Mesodermal cell (in vitro differentiated cells): ENCODE data around the gene ACTL6B.

Experiments
- H3K27ac ChIP-seq: 2 replicates; pipeline ENCODE4 v1.7.0; 2013; ENCODE audit warnings: mild to moderate bottlenecking, low read depth, low read length, moderate library complexity; ENCODE audit not compliant: severe bottlenecking
- H3K36me3 ChIP-seq: 2 replicates; pipeline ENCODE4 v1.7.1; 2013; ENCODE audit warnings: mild to moderate bottlenecking, low read length, moderate library complexity; ENCODE audit not compliant: control insufficient read depth, insufficient read depth
- H3K4me1 ChIP-seq: one replicate; pipeline ENCODE4 v1.7.1; 2013; ENCODE audit warnings: mild to moderate bottlenecking, low read length; ENCODE audit not compliant: insufficient read depth, control insufficient read depth, poor library complexity, severe bottlenecking
- H3K4me3 ChIP-seq: 2 replicates; pipeline ENCODE4 v1.7.0; 2013; ENCODE audit warnings: low read length, control low read depth, mild to moderate bottlenecking; ENCODE audit not compliant: insufficient read depth, poor library complexity, severe bottlenecking; ENCODE audit errors: extremely low read depth
- H3K9me3 ChIP-seq: 2 replicates; pipeline ENCODE4 v1.7.1; 2013; ENCODE audit warnings: mild to moderate bottlenecking, low read length, moderate library complexity; ENCODE audit not compliant: control insufficient read depth
- WGBS, 2 experiments: methylation state at CpG; one replicate each; pipeline ENCODE4 v1.1.5; 2013; ENCODE audit warnings: missing lambda C conversion rate in 2 of 2; ENCODE audit not compliant: insufficient coverage in 2 of 2; 5-methylcytosine and 5-hydroxymethylcytosine counted together

The ACTL6B gene

GRCh38 chr7:100621554-100621953 is 34.7 kb downstream of the ACTL6B start:
- Histone ChIP-seq H3K27ac (no peak overlapping the region), H3K4me3 (no peak overlapping the region), H3K36me3 (peaks cover 3% of the 10 kb centered on the region), H3K4me1 (no peaks in the 10 kb centered on the region), H3K9me3 (no peaks in the 10 kb centered on the region)
- WGBS, 2 experiments, result 80 to 88% methylated on average over 8 of the region's 8 CpGs

GRCh38 chr7:100620804-100621203 is 35.4 kb downstream of the ACTL6B start:
- WGBS, 2 experiments, result 94 to 95% methylated on average over 14 to 23 of the region's 23 CpGs
- no peaks in the 10 kb centered on the region for H3K9me3 ChIP-seq
- no peaks in the 10 kb centered on the region for H3K4me1 ChIP-seq
- H3K4me3 ChIP-seq, result no peak overlapping the region
- H3K36me3 ChIP-seq, result peaks cover 3% of the 10 kb centered on the region
- H3K27ac ChIP-seq, result no peak overlapping the region

DNA sequence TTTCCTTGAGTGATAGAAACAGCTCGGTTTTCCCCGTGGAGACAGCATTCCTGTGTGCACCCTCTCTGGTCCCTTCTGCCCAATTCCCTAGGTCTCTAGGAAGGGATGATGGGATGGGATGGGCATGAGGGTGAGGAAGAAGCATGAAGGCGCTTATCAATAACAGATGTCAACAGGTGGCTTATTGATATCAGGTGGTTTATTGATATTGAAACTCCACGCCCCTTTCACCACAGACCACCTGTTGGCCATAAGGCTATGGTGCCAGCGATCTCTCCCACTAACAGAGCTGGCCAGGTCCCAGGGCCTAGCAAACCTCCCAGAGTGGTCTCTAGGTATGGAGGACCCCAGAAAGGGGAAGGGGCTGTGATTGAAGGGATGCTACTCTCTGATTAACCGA is 36.0 kb downstream of the ACTL6B start:
- 73 to 89% methylated on average over 1 to 3 of the region's 6 CpGs for WGBS, 2 experiments
- no peaks in the 10 kb centered on the region for H3K4me1 ChIP-seq
- H3K27ac ChIP-seq, result no peak overlapping the region
- peaks cover 7% of the 10 kb centered on the region for H3K36me3 ChIP-seq
- H3K9me3 ChIP-seq, result no peaks in the 10 kb centered on the region
- H3K4me3 ChIP-seq, result no peak overlapping the region

DNA sequence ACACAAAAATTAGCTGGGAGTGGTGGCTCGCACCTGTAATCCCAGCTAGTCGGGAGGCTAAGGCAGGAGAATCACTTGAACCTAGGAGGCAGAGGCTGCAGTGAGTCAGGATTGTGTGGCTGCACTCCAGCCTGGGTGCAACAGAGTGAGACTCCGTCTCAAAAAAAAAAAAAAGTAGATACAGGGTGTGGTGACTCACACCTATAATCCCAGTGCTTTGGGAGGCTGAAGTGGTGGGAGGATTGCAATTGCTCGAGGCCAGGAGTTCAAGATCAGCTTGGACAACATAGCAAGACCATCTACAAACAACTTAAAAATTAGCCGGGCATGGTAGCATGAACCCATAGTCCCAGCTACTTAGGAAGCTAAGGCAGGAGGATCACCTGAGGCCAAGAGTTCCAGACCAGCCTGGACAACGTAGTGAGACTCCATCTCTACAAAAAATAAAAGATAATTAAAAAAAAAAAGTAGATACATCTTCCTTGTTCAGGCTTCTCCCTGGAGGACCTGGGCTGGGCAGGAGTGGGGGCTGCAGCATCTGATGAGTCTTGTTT is 41.9 kb downstream of the ACTL6B start:
- Histone ChIP-seq H3K36me3 (peaks cover 16% of the 10 kb centered on the region), H3K4me1 (no peaks in the 10 kb centered on the region), H3K27ac (no peak overlapping the region), H3K4me3 (no peak overlapping the region), H3K9me3 (no peaks in the 10 kb centered on the region)
- 94 to 96% methylated on average over 2 to 4 of the region's 6 CpGs for WGBS, 2 experiments

- Histone ChIP-seq H3K4me3 (peak overlapping the region; percentile 54), H3K4me1 (no peaks in the 10 kb centered on the region), H3K36me3 (peaks cover 16% of the 10 kb centered on the region), H3K9me3 (no peaks in the 10 kb centered on the region), H3K27ac (no peak overlapping the region)
- 88 to 98% methylated on average over 12 of the region's 13 CpGs for WGBS, 2 experiments
These were observed 42.7 kb downstream of the ACTL6B start for GRCh38 chr7:100613412-100614175.

- 3 to 8% methylated on average over 13 to 23 of the region's 29 CpGs for WGBS, 2 experiments
- Histone ChIP-seq H3K4me3 (peak overlapping the region; percentile 54), H3K4me1 (no peaks in the 10 kb centered on the region), H3K27ac (no peak overlapping the region), H3K36me3 (peaks cover 18% of the 10 kb centered on the region), H3K9me3 (no peaks in the 10 kb centered on the region)
These were observed 43.4 kb downstream of the ACTL6B start for GRCh38 chr7:100612730-100613390.

- Histone ChIP-seq H3K27ac (peak within 1 kb of the TSS; percentile 92), H3K4me3 (peak within 1 kb of the TSS; percentile 54), H3K9me3 (no peaks in the 10 kb centered on the region), H3K4me1 (no peaks in the 10 kb centered on the region), H3K36me3 (peaks cover 23% of the 10 kb centered on the region)
- 0 to 1% methylated on average over 60 to 61 of the region's 61 CpGs for WGBS, 2 experiments
These were observed 44.1 kb downstream of the ACTL6B start, which contains the start of gene MOSPD3 for GRCh38 chr7:100611983-100612729. TSS of gene MOSPD3 (plus strand) at chr7:100612540. CDS start at chr7:100612792, 252 bp downstream.

GRCh38 chr7:100609958-100610357 is 46.3 kb downstream of the ACTL6B start:
- Histone ChIP-seq H3K4me3 (no peak overlapping the region), H3K9me3 (no peaks in the 10 kb centered on the region), H3K36me3 (peaks cover 18% of the 10 kb centered on the region), H3K27ac (no peak overlapping the region), H3K4me1 (no peaks in the 10 kb centered on the region)
- WGBS, 2 experiments, result 91 to 100% methylated on average over 5 of the region's 5 CpGs

GRCh38 chr7:100607111-100607510 is 49.1 kb downstream of the ACTL6B start:
- WGBS, 2 experiments, result 94 to 95% methylated on average over 5 to 8 of the region's 8 CpGs
- Histone ChIP-seq H3K27ac (no peak overlapping the region), H3K4me1 (peaks cover 14% of the 10 kb centered on the region), H3K4me3 (no peak overlapping the region), H3K9me3 (no peaks in the 10 kb centered on the region), H3K36me3 (peaks cover 7% of the 10 kb centered on the region)

DNA sequence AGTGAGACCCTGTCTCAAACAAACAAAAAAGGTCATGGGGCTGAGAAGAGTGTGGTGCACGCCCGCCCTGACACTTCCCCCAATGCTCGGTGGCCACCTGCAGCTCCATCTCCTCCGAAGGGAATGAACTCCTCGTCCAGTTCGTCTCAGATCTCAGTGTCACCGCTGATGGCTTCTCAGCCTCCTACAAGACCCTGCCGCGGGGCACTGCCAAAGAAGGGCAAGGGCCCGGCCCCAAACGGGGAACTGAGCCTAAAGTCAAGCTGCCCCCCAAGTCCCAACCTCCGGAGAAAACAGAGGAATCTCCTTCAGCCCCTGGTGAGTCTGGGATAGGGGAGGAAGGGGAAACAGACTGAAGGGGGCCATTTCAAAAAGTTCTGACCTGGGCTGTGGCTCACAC is 49.9 kb downstream of the ACTL6B start:
- Histone ChIP-seq H3K4me3 (no peak overlapping the region), H3K4me1 (peaks cover 19% of the 10 kb centered on the region), H3K9me3 (no peaks in the 10 kb centered on the region), H3K36me3 (peaks cover 7% of the 10 kb centered on the region), H3K27ac (no peak overlapping the region)
- 81 to 89% methylated on average over 7 to 10 of the region's 12 CpGs for WGBS, 2 experiments
